HEK293 (cell line): ENCODE results near the gene ST7L.

Source experiments
- CTCF ChIA-PET: fragments of 350-600 bp; formaldehyde crosslinking; extraction: SDS; loops from one replicate; lab custom pipeline; 2021; ENCODE audit warnings: antibody characterized with exemption; lab: Yijun Ruan, JAX
- POLR2A ChIA-PET: fragments of 300-600 bp; formaldehyde crosslinking; extraction: SDS; loops from one replicate; lab custom pipeline; 2020; ENCODE audit warnings: antibody characterized with exemption, inconsistent platforms; lab: Yijun Ruan, JAX
- H3K27ac ChIP-seq: fragments of 200-500 bp; sonication (Bioruptor generic); 2 replicates; pipeline ENCODE4 v1.5.1; 2014; ENCODE audit warnings: low read depth, low read length, control low read depth, inconsistent platforms; ENCODE audit errors: extremely low read depth
- H3K36me3 ChIP-seq, 2 experiments: fragments of 200-500 bp in 1 of 2; sonication (Bioruptor generic) in 1 of 2; 1 replicate in 1 of 2; 2 replicates in 1 of 2; pipeline ENCODE4 v1.5.1; 2014 to 2017; ENCODE audit warnings: inconsistent platforms in 2 of 2, low read length in 2 of 2; ENCODE audit not compliant: control insufficient read depth in 2 of 2, insufficient read depth in 1 of 2
- H3K4me1 ChIP-seq: fragments of 200-500 bp; sonication (Bioruptor generic); 2 replicates; pipeline ENCODE4 v1.5.1; 2014; ENCODE audit warnings: mild to moderate bottlenecking, low read length, inconsistent platforms; ENCODE audit not compliant: control insufficient read depth, insufficient read depth
- H3K4me3 ChIP-seq: 2 replicates; pipeline ENCODE4 v1.5.1; 2011; ENCODE audit warnings: low read depth, mild to moderate bottlenecking, control low read depth, low read length, moderate library complexity
- H3K9me3 ChIP-seq: fragments of 200-500 bp; sonication (Bioruptor generic); 2 replicates; pipeline ENCODE4 v1.5.1; 2014; ENCODE audit warnings: low read depth, low read length, inconsistent platforms; ENCODE audit not compliant: control insufficient read depth, insufficient read depth
- HOXC10 ChIP-seq: sonication (generic); formaldehyde crosslinking; IDR thresholded peaks from 2 replicates; pipeline ENCODE4 v1.8.1; 2023; ENCODE audit warnings: mild to moderate bottlenecking, missing genetic modification reagents
- MZF1 ChIP-seq: fragments of 450-650 bp; formaldehyde crosslinking; IDR thresholded peaks from 2 replicates; pipeline ENCODE4 v1.5.1; 2017; ENCODE audit warnings: missing biosample characterization, missing genetic modification characterization, borderline replicate concordance
- REPIN1 ChIP-seq: fragments of 450-650 bp; formaldehyde crosslinking; IDR thresholded peaks from 2 replicates; pipeline ENCODE4 v1.5.1; 2017; ENCODE audit warnings: missing biosample characterization, missing genetic modification characterization, low read depth
- SALL2 ChIP-seq: fragments of 450-650 bp; formaldehyde crosslinking; IDR thresholded peaks from 2 replicates; pipeline ENCODE4 v1.5.0; 2017; ENCODE audit warnings: missing biosample characterization, mild to moderate bottlenecking, missing genetic modification characterization, borderline replicate concordance
- SP3 ChIP-seq: fragments of 450-650 bp; formaldehyde crosslinking; IDR thresholded peaks from 2 replicates; pipeline ENCODE4 v1.5.1; 2016; ENCODE audit warnings: missing biosample characterization, missing genetic modification characterization
- TRIM28 ChIP-seq: IDR thresholded peaks from 2 replicates; pipeline ENCODE4 v1.6.1; 2011; ENCODE audit warnings: low read length, control low read depth, borderline replicate concordance
- ZFP69B ChIP-seq: fragments of 450-650 bp; formaldehyde crosslinking; IDR thresholded peaks from 2 replicates; pipeline ENCODE4 v1.5.1; 2016; ENCODE audit warnings: missing biosample characterization, missing genetic modification characterization
- ZNF112 ChIP-seq: fragments of 450-650 bp; formaldehyde crosslinking; IDR thresholded peaks from 2 replicates; pipeline ENCODE4 v1.5.0; 2017; ENCODE audit warnings: missing biosample characterization, missing genetic modification characterization
- ZNF114 ChIP-seq: fragments of 450-650 bp; formaldehyde crosslinking; IDR thresholded peaks from 2 replicates; pipeline ENCODE4 v1.5.0; 2017; ENCODE audit warnings: missing biosample characterization, missing genetic modification characterization
- ZNF140 ChIP-seq: fragments of 450-650 bp; formaldehyde crosslinking; IDR thresholded peaks from 2 replicates; pipeline ENCODE4 v1.5.1; 2016; ENCODE audit warnings: missing biosample characterization, missing genetic modification characterization
- ZNF157 ChIP-seq: fragments of 450-650 bp; formaldehyde crosslinking; IDR thresholded peaks from 2 replicates; pipeline ENCODE4 v1.5.1; 2016; ENCODE audit warnings: missing biosample characterization, missing genetic modification characterization
- ZNF19 ChIP-seq: fragments of 450-650 bp; formaldehyde crosslinking; IDR thresholded peaks from 2 replicates; pipeline ENCODE4; 2016; ENCODE audit warnings: missing biosample characterization, missing genetic modification characterization, low read depth
- ZNF2 ChIP-seq: fragments of 450-650 bp; formaldehyde crosslinking; IDR thresholded peaks from 2 replicates; pipeline ENCODE4 v1.5.1; 2016; ENCODE audit warnings: missing biosample characterization, missing genetic modification characterization
- ZNF239 ChIP-seq: fragments of 450-650 bp; formaldehyde crosslinking; IDR thresholded peaks from 2 replicates; pipeline ENCODE4 v1.5.1; 2016; ENCODE audit warnings: missing biosample characterization, missing genetic modification characterization
- ZNF248 ChIP-seq: fragments of 450-650 bp; formaldehyde crosslinking; IDR thresholded peaks from 2 replicates; pipeline ENCODE4 v1.5.1; 2017; ENCODE audit warnings: missing biosample characterization, missing genetic modification characterization
- ZNF366 ChIP-seq: fragments of 450-650 bp; formaldehyde crosslinking; conservative IDR thresholded peaks from 2 replicates; pipeline ENCODE4 v1.5.1; 2016; ENCODE audit warnings: missing biosample characterization, missing genetic modification characterization
- ZNF513 ChIP-seq: fragments of 450-650 bp; IDR thresholded peaks from 2 replicates; pipeline ENCODE4 v1.5.1; 2018; ENCODE audit warnings: missing biosample characterization, missing genetic modification characterization
- ZNF514 ChIP-seq: fragments of 450-650 bp; formaldehyde crosslinking; IDR thresholded peaks from 2 replicates; pipeline ENCODE4 v1.5.1; 2016; ENCODE audit warnings: missing biosample characterization, missing genetic modification characterization
- ZNF549 ChIP-seq: fragments of 450-650 bp; IDR thresholded peaks from 2 replicates; pipeline ENCODE4 v1.5.1; 2018; ENCODE audit warnings: missing biosample characterization, missing genetic modification characterization, mild to moderate bottlenecking, inconsistent platforms, moderate library complexity
- ZNF560 ChIP-seq: fragments of 450-650 bp; formaldehyde crosslinking; IDR thresholded peaks from 2 replicates; pipeline ENCODE4 v1.5.1; 2017; ENCODE audit warnings: missing biosample characterization, missing genetic modification characterization, borderline replicate concordance
- ZNF580 ChIP-seq: fragments of 450-650 bp; formaldehyde crosslinking; IDR thresholded peaks from 2 replicates; pipeline ENCODE4 v1.5.1; 2016; ENCODE audit warnings: missing biosample characterization, missing genetic modification characterization
- ZNF596 ChIP-seq: fragments of 450-650 bp; IDR thresholded peaks from 2 replicates; pipeline ENCODE4 v1.5.0; 2018; ENCODE audit warnings: missing biosample characterization, mild to moderate bottlenecking, missing genetic modification characterization, moderate library complexity
- ZNF623 ChIP-seq: fragments of 450-650 bp; formaldehyde crosslinking; IDR thresholded peaks from 2 replicates; pipeline ENCODE4 v1.5.1; 2016; ENCODE audit warnings: missing biosample characterization, missing genetic modification characterization
- ZNF677 ChIP-seq: fragments of 450-650 bp; IDR thresholded peaks from 2 replicates; pipeline ENCODE4 v1.5.0; 2018; ENCODE audit warnings: missing biosample characterization, mild to moderate bottlenecking, missing genetic modification characterization, moderate library complexity
- ZNF704 ChIP-seq: fragments of 450-650 bp; formaldehyde crosslinking; IDR thresholded peaks from 2 replicates; pipeline ENCODE4 v1.5.1; 2016; ENCODE audit warnings: missing biosample characterization, missing genetic modification characterization
- ZNF843 ChIP-seq: fragments of 450-650 bp; formaldehyde crosslinking; IDR thresholded peaks from 2 replicates; pipeline ENCODE4 v1.5.1; 2016; ENCODE audit warnings: missing biosample characterization, missing genetic modification characterization

The ST7L gene

GRCh38 chr1:112511897-112512296 lies 107.0 kb downstream of the ST7L start:
- Histone ChIP-seq H3K27ac (no peak overlapping the region), H3K9me3 (no peaks in the 10 kb centered on the region), H3K36me3 (peaks cover 0 to 6% of the 10 kb centered on the region in 2 experiments; a peak in 1 of 3 replicates), H3K4me3 (no peak overlapping the region)
- CTCF ChIA-PET = interaction anchor here (0.5 to 1.2 kb wide), 3 partner anchors 10 to 500 kb away, joined by 3 to 4 read pairs (median 3); no protein-coding TSS in a partner anchor
- TF ChIP-seq ZNF114 (tag by site-specific recombination) = no peak
- TF ChIP-seq ZNF2 (tag by site-specific recombination) = no peak
- no peak for TF ChIP-seq ZNF704 (tag by site-specific recombination)
- no peak for TF ChIP-seq ZNF514 (tag by site-specific recombination)
- TF ChIP-seq SALL2 (tag by site-specific recombination) = no peak
- TF ChIP-seq ZNF596 (tag by site-specific recombination) = no peak
- no peak for TF ChIP-seq ZNF677 (tag by site-specific recombination)
- TF ChIP-seq, all 188 proteins: peak for 0
- no peaks in the 10 kb centered on the region for H3K4me1 ChIP-seq
- POLR2A ChIA-PET = no interaction called here

- no peaks in the 10 kb centered on the region for H3K9me3 ChIP-seq
- H3K36me3 ChIP-seq = no peaks in the 10 kb centered on the region
- CTCF ChIA-PET = interaction anchor here (1.6 kb wide), 1 partner anchor 144 kb away, joined by 4 read pairs; no protein-coding TSS in a partner anchor
- POLR2A ChIA-PET = no interaction called here
- H3K27ac ChIP-seq = no peak overlapping the region
- H3K4me1 ChIP-seq = no peaks in the 10 kb centered on the region
- TF ChIP-seq ZNF596 (tag by site-specific recombination) (no peak), ZNF248 (tag by site-specific recombination) (no peak), ZNF513 (tag by site-specific recombination) (no peak), HOXC10 (CRISPR knock-in tag) (no peak), ZFP69B (no peak), MZF1 (no peak), REPIN1 (tag by site-specific recombination) (no peak), ZNF112 (tag by site-specific recombination) (no peak), ZNF239 (tag by site-specific recombination) (no peak), ZNF560 (no peak), ZNF704 (tag by site-specific recombination) (no peak), TRIM28 (no peak)
- TF ChIP-seq, all 188 proteins: peak for 0
- no peak overlapping the region for H3K4me3 ChIP-seq
Measured at GRCh38 chr1:112510340-112510739, 108.6 kb downstream of the ST7L start.

GRCh38 chr1:112509660-112510178 lies 109.2 kb downstream of the ST7L start:
- POLR2A ChIA-PET = no interaction called here
- H3K4me3 ChIP-seq = no peak overlapping the region

More at GRCh38 chr1:112509660-112510178, 109.2 kb downstream of the ST7L start:
- H3K36me3 ChIP-seq = no peaks in the 10 kb centered on the region
- no peak for TF ChIP-seq ZNF366 (tag by site-specific recombination)
- no peak for TF ChIP-seq ZNF140
- no peak for TF ChIP-seq ZNF19
- TF ChIP-seq ZNF157 (tag by site-specific recombination) = no peak
- TF ChIP-seq ZNF549 (tag by site-specific recombination) = no peak
- TF ChIP-seq ZNF580 (tag by site-specific recombination) = no peak
- TF ChIP-seq ZNF623 (tag by site-specific recombination) = no peak
- no peak for TF ChIP-seq ZNF843 (tag by site-specific recombination)
- TF ChIP-seq SP3 (tag by site-specific recombination) = no peak
- TF ChIP-seq, all 188 proteins: peak for 0
- H3K27ac ChIP-seq = no peak overlapping the region
- CTCF ChIA-PET = interaction anchor here (1.8 kb wide), 1 partner anchor 13 kb away, joined by 4 read pairs; no protein-coding TSS in a partner anchor
- H3K4me1 ChIP-seq = no peaks in the 10 kb centered on the region
- H3K9me3 ChIP-seq = no peaks in the 10 kb centered on the region
